Measurements from ENCODE around the gene MARVELD1. TPM values are rescaled to one million over a fixed set of nuclear protein-coding genes. Genes with fewer than 3 reads are reported as not detected.

Gene MARVELD1
- total RNA-seq, 1 experiment from 2014 or later = 53.1 TPM

DNA sequence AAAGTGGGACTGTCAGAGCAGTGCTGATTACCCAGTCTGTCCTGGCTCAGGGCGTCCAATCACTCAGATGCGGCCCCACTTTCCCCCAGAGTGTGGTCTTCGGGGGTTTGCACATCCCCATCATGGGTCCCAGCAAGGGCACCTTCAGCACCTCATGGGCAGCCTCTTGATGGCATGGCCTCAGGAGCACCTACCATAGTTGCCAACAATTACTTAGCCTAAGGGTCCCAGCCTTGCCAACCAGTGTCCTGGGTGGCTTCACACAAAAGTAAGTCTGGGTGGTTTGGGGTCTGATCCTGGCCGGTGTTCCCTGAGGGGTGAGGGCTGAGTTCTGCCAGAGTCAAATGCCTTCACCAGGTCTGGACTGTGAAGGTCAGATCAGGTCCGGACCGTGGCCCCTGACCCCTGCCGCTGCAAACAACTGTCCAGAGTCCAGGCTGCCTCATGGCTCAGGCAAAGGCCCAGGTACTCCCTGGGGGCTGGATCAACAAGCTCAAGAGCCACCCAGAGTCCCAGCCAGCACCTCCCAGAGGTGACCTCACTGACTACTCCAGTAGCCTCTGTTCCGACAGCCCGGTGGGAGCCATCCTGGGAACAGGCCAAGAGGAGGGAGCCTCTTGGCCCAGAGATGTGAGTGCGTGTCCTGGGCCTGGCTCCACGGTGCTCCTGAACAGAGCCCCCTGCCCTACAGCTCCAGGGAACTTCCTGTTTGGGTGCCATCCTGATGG, 6.2 kb upstream of the MARVELD1 start:
- ATAC-seq = peak; percentile 12; the same call in 1 of the 2 replicates
- H3K27ac ChIP-seq (ENCODE audit: low read length) = no peak overlapping the region
- ChIA-PET POLR2A (no interaction called here), CTCF (interaction anchor here (0.6 to 0.7 kb wide), 3 partner anchors 24 to 333 kb away, joined by 3 to 4 read pairs (median 3); no protein-coding TSS in a partner anchor)
- DNase-seq (ENCODE audit: low read depth, low spot score) = no peak
- in situ Hi-C loops (cut with HindIII; ENCODE audit: low pct_unique_long_range_greater_than_20kb, low sequenced_read_pairs) = no loop called here
- no peaks in the 10 kb centered on the region for H3K4me1 ChIP-seq (ENCODE audit: control insufficient read depth, insufficient read depth, low read length)
- TF ChIP-seq, protein P1, sequence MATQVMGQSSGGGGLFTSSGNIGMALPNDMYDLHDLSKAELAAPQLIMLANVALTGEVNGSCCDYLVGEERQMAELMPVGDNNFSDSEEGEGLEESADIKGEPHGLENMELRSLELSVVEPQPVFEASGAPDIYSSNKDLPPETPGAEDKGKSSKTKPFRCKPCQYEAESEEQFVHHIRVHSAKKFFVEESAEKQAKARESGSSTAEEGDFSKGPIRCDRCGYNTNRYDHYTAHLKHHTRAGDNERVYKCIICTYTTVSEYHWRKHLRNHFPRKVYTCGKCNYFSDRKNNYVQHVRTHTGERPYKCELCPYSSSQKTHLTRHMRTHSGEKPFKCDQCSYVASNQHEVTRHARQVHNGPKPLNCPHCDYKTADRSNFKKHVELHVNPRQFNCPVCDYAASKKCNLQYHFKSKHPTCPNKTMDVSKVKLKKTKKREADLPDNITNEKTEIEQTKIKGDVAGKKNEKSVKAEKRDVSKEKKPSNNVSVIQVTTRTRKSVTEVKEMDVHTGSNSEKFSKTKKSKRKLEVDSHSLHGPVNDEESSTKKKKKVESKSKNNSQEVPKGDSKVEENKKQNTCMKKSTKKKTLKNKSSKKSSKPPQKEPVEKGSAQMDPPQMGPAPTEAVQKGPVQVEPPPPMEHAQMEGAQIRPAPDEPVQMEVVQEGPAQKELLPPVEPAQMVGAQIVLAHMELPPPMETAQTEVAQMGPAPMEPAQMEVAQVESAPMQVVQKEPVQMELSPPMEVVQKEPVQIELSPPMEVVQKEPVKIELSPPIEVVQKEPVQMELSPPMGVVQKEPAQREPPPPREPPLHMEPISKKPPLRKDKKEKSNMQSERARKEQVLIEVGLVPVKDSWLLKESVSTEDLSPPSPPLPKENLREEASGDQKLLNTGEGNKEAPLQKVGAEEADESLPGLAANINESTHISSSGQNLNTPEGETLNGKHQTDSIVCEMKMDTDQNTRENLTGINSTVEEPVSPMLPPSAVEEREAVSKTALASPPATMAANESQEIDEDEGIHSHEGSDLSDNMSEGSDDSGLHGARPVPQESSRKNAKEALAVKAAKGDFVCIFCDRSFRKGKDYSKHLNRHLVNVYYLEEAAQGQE (IDR thresholded peaks at IDR 0.05; ENCODE audit: insufficient read depth in 1 of 2, low read depth in 2 of 2, low read length in 1 of 2) = no peak
- no peak for TF ChIP-seq POLR2AphosphoS5 (IDR thresholded peaks at IDR 0.05; ENCODE audit: low read depth, low read length)
- no peak for TF ChIP-seq TCF7L2 (IDR thresholded peaks at IDR 0.05; ENCODE audit: low read depth, low read length)
- TF ChIP-seq SIN3A (IDR thresholded peaks at IDR 0.05; ENCODE audit: borderline replicate concordance, insufficient read depth, low read depth, low read length) = no peak
- TF ChIP-seq, protein P2, sequence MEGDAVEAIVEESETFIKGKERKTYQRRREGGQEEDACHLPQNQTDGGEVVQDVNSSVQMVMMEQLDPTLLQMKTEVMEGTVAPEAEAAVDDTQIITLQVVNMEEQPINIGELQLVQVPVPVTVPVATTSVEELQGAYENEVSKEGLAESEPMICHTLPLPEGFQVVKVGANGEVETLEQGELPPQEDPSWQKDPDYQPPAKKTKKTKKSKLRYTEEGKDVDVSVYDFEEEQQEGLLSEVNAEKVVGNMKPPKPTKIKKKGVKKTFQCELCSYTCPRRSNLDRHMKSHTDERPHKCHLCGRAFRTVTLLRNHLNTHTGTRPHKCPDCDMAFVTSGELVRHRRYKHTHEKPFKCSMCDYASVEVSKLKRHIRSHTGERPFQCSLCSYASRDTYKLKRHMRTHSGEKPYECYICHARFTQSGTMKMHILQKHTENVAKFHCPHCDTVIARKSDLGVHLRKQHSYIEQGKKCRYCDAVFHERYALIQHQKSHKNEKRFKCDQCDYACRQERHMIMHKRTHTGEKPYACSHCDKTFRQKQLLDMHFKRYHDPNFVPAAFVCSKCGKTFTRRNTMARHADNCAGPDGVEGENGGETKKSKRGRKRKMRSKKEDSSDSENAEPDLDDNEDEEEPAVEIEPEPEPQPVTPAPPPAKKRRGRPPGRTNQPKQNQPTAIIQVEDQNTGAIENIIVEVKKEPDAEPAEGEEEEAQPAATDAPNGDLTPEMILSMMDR (IDR thresholded peaks at IDR 0.05) = no peak
- H3K4me3 ChIP-seq (ENCODE audit: low read depth in 2 of 2, low read length in 2 of 2) = no peak overlapping the region
- BruUV-seq (replicated peaks) = no TSS peak
- no peaks in the 10 kb centered on the region for H3K27me3 ChIP-seq (ENCODE audit: control insufficient read depth, insufficient read depth, low read length)
- intact Hi-C loops (cut with micrococcal nuclease; ENCODE audit: unreplicated experiment) = no loop called here
- H3K36me3 ChIP-seq (ENCODE audit: control insufficient read depth, insufficient read depth, low read length) = no peaks in the 10 kb centered on the region
- H3K9me3 ChIP-seq (ENCODE audit: control insufficient read depth, insufficient read depth, low read depth, low read length) = no peaks in the 10 kb centered on the region

DNA sequence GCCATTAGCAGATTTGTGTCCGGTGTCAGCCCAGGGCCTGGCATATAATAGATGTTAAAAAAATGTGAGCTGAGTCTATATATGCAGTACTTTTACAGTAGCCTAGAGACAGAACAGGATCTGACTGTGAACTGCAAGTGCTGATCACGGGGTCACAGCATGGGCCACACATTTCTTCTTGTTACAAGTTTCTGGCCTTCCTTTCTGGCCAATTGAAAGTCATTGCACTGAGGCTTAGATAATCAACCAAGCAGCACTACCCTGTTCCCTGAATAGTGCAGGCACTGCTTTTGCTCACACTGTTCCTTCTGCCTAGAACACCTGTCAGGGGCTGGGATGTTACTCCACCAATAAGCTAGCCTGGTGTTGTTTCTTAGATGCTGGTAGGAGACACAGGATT, 5.4 kb upstream of the MARVELD1 start:
- DNase-seq (ENCODE audit: low read depth, low spot score) (no peak), ATAC-seq (no peak)
- Histone ChIP-seq H3K9me3 (ENCODE audit: control insufficient read depth, insufficient read depth, low read depth, low read length) (no peaks in the 10 kb centered on the region), H3K36me3 (ENCODE audit: control insufficient read depth, insufficient read depth, low read length) (no peaks in the 10 kb centered on the region), H3K4me1 (ENCODE audit: control insufficient read depth, insufficient read depth, low read length) (0 out of 2 replicates have a peak, but pooled peaks cover 4% of the 10 kb centered on the region), H3K27me3 (ENCODE audit: control insufficient read depth, insufficient read depth, low read length) (no peaks in the 10 kb centered on the region), H3K4me3 (ENCODE audit: low read depth in 2 of 2, low read length in 2 of 2) (no peak overlapping the region), H3K27ac (ENCODE audit: low read length) (no peak overlapping the region)
- in situ Hi-C loops (cut with HindIII; ENCODE audit: low pct_unique_long_range_greater_than_20kb, low sequenced_read_pairs) = no loop called here
- POLR2A ChIA-PET = no interaction called here
- CTCF ChIA-PET = interaction anchor here (0.6 kb wide), 1 partner anchor 37 kb away, joined by 4 read pairs; no protein-coding TSS in a partner anchor
- intact Hi-C loops (cut with micrococcal nuclease; ENCODE audit: unreplicated experiment) = no loop called here
- TF ChIP-seq, protein P1 (IDR thresholded peaks at IDR 0.05; ENCODE audit: insufficient read depth in 1 of 2, low read depth in 2 of 2, low read length in 1 of 2) = no peak
- TF ChIP-seq SIN3A (IDR thresholded peaks at IDR 0.05; ENCODE audit: borderline replicate concordance, insufficient read depth, low read depth, low read length) = no peak
- TF ChIP-seq, protein P2 (IDR thresholded peaks at IDR 0.05) = no peak
- no peak for TF ChIP-seq TCF7L2 (IDR thresholded peaks at IDR 0.05; ENCODE audit: low read depth, low read length)
- TF ChIP-seq POLR2AphosphoS5 (IDR thresholded peaks at IDR 0.05; ENCODE audit: low read depth, low read length) = no peak
- BruUV-seq (replicated peaks) = no TSS peak

Data from Panc1 (cell line).